ENCODE results near the gene FAM20A.

Gene FAM20A

DNA sequence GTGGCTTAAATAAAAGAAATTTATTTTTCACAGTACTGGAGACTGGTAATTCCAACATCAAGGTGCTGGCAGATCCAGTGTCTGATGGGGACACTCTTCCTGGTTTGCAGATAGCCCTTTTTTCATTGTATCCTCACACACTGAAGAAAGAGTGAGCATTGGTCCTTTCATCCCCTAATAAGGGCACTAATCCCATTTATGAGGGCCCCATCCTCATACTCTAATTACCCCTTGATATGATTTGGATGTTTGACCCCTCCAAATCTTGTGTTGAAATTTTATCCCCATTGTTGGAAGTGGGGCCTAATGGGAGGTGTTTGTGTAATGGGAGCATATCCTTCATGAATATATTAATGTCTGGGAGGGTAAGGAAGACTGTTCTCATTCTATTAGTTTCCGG lies 9.4 kb upstream of the FAM20A start:
- no peak for DNase-seq (ENCODE audit: low read depth)

DNA sequence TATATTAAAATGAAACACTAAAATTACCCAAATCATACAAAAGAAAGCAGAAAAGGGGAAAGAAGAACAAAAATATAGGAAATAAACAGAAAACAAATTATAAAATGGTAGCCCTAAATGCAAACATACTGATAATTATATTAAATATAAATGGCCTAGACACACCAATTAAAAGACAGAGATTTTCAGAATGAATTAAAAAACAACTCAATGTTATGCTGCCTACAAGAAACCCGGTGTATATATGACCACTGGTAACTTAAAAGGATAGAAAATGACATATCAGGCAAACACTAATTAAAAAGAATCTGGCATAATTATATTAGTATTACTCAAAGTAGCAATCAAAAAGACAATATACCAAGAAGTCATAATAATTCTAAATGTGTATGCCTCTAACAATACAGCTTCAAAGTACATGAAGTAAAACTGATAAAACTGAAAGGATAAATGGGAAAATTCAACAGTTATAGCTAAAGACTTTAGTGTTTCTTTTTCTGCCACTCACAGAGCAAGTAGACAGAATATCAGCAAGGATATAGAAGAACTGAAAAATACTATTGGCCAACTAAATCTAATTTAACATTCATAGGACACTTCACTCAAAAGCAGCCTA lies 7.5 kb upstream of the FAM20A start:
- DNase-seq (ENCODE audit: low read depth) = no peak

DNA sequence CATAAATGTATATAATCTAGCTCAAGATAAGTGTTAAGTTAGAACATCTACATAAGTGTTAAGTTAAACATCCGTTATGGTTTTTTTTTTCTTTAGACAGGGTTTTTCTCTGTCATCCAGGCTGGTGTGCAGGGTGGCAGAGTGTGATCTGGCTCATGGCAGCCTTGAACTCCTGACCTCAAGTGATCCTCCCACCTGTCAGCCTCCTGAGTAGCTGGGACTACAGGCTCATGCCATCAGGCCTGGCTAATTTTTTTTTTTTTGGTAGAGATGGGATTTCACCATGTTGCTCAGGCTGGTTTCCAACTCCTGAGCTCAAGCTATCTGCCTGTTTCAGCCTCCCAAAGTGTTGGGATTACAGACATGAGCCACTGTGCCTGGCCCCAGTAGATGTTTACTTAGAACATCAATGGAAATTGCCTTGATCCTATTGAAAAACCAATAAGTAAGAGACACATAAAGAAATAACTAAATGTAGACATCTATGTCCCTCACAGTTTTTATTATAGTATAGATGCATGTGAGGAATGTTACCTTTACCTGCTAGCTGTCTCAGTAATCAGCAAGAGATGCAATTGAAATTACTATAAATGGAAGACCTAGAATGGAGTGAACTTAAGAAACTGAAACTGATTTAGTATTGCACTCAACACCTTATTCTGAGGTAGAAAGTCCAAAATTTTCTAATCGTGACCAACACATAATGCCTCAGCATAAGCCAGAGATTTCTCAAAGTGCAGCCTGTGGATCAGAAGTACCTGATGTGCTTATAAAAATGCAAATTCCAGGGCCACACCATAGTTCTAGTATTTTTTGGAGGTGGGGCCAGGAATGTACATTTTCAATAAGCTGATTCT lies 5.5 kb upstream of the FAM20A start:
- no peak for DNase-seq (ENCODE audit: low read depth)

DNA sequence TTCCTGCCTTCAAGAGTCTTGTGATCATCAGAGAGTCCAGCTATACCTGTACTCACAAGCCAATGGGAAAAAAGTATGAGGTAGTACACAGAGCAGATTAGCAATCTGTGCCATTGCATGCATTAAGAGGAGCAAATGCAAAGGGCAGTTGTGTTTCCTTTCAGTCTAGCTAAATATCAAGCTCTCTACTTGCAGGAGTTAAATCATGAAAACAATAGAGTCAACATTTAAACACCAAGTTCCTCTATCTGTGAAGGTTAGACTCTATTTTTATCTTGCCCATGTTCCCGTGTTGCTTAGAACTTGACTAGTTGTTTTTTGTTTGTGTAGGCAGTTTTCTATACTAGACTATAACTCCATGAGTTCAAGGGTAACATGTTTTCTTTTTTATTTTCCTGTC lies 4.7 kb upstream of the FAM20A start:
- no peak for DNase-seq (ENCODE audit: low read depth)

DNA sequence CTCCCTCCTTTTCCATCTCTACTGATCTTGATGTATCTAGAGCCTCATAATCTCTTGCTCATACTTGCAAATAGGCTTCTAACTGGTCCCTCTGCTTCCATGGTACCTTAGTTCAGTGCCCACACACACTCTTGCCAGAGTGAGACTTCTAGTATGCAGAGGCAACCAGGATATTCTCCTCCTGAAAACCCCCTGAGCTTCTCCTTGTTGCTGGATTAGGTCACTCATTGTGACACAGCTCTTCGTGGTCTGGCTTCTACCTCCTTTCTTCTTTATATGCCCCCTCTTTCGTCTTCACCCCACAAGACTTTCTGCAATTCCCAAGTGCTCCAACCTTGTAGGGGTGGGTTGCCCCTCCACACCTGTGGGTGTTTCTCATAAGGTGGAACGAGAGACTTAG lies 2.5 kb upstream of the FAM20A start:
- DNase-seq (ENCODE audit: low read depth) = no peak

DNA sequence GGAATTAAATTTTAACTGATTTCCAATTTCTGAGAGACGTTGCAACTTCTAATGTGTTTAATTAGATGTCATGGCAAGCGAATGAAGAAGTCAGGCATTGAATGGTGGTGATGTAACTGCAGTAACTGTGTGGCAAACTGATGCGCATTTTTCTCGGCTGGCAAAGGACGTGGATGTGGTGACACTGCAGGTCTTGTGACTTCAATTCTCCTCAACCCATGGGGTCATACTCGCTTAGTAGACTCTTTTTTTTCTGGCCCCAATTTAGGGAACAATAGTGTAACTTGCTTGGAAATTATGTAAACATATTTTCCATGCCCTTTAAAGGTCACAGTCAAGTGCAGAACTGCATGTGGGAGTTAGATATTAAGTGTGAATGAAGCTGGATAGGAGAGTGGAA lies 1.9 kb upstream of the FAM20A start:
- DNase-seq (ENCODE audit: low read depth) = no peak

DNA sequence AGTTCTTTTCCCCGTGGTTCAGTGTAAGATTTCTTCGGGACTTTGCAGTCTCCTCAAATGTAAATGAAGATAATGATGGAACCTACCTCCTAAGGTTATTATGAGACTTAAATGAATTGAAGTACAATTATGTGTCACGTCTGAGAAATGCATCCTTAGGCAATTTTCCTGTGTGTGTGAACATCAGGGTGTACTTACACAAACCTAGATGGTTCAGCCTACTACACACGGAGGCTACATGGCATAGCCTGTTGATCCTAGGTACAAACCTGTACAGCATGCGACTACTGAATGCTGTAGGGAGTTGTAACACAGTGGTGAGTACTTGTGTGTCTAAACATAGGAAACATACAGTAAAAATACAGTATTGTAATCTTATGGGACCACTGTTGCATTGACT lies 1.1 kb upstream of the FAM20A start:
- DNase-seq (ENCODE audit: low read depth) = no peak

DNA sequence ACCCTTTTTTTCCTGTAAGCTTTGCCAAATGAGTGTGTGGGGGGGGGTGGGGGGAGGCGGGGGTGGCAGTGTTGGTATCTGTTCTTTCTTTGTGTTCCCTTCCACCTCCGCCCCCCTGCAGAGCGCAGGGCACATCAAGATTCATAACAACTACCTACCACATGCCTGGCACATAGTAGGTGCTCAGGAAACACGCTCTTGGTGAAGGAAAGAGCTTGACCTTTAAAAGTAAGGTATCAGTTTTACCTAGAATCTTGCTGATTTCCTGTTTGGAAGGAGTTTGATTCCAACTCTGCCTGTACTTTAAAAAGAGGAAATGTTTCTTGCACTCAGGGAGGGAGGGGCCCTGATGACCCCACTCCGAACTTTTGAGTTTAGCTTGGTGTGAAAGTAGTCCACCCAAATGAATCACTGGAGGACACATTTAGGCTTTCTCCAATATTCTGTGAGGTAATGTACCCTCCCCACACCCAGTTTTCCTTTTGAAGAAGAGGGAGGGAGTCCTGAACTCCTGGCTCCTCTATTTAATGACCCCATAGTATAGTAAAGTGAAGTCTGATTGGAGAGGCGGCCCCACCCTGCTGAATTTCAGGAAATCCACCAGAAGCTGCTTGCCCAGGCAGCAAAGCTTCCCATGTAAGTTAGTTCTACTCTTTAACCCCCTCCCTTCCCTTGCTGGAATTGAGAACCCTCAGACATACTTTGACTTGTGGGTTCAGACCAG lies 560 bp upstream of the FAM20A start:
- DNase-seq (ENCODE audit: low read depth) = no peak

DNA sequence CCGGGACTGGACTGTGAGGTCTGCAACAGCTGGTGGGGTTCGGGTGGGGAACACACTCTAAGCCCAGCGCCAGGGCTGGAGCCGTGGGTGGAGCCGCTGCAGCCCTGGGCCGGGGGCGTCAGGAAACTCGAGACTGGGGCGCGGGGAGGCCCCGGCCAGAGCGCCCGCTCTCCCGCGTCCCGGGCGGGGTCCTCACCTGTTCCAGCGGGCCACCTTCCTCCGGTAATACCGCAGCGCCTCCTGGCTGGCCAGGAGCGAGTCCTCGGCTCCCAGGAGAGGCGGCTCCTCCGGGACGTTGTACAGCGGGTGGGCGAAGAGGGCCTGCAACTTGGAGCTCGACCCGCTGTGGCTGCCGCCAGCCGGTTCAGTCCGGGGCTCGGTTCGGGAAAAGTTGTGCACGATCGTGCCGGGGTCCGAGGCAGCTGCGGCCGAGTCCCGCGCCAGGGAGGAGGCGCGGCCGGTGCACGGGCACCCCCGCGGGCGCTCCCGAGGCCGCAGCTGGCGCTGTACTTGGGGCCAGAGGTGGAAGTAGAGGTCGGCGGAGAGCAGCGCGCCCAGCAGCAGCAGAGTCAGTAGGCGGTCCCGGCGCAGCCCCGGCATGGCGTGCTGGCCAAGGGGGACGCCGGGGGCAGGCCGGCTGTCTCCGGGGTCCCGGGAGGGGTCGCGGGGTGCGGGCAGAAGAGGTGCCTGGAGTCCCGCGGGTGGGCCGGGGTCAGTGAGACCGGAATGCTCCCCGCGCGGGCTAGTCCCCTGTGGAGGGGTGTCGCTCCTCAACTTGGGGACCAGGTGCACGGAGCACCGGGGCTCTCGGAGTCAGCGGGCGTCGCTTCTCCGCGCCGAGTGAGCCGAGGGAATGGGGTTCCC lies 868 bp downstream of the FAM20A start:
- DNase-seq (ENCODE audit: low read depth) = no peak

DNA sequence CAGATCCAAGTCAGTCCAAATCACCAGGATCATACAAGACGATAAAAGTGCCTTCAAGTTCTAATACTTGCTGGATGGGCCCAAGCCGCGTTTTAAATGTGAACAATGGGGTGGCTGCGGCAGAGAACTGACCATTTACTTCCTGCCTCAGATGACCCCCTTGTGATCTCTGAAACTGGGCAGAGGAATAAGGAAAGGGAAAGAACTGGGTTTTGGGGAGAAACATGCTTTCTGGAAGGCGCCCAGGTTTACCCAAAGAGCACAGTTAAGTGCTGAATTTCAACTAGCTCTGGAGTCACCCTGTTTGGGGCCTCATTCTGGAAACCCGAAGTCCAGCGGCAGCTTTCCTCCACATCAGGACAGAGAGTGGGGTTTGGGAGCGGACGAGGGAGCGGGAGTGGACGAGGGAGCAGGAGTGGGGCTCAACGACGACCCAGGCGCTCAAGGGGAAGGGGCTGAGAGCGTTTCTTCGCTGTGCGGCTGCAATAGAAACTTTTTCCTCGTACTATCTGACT lies 1.6 kb downstream of the FAM20A start:
- no peak for DNase-seq (ENCODE audit: low read depth)

DNA sequence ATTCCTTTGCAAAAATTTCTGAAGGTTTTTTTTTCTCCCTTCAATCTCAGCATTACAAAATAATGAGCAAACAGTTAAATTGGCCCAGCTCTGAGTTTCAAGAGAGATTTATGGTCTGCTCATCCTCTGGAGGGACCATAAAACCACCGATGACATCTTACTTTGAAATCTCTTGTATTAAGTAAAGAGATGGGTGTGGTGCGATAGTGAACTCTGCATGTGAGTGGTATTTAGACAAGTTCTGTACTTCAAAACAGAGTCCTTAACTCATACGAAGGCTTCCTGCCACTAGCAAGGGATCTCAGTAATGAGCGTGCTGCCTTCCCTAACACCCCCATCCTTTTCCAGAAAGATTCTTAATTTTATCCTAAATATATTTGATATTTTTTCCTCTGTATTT lies 2.1 kb downstream of the FAM20A start:
- DNase-seq (ENCODE audit: low read depth) = peak; percentile 88

DNA sequence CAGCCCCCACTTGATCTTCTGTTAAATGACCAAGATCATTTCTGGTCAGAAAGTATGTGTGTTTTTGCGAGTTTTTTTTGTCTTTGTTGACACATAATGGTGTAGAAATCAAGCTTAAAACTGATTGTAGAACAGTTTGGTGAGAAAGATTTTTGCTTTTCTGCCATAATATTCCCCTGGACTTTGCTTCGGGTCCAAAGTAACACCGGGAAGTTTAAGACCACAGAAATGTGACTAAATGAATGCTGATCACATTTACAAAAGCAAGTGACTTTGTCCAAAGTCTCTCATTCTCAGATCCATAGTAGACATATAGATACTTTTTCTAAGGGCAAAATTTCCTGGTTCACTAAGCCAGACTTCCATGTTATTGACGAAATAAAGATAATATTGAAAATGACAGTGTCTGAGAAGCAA lies 2.6 kb downstream of the FAM20A start:
- no peak for DNase-seq (ENCODE audit: low read depth)

DNA sequence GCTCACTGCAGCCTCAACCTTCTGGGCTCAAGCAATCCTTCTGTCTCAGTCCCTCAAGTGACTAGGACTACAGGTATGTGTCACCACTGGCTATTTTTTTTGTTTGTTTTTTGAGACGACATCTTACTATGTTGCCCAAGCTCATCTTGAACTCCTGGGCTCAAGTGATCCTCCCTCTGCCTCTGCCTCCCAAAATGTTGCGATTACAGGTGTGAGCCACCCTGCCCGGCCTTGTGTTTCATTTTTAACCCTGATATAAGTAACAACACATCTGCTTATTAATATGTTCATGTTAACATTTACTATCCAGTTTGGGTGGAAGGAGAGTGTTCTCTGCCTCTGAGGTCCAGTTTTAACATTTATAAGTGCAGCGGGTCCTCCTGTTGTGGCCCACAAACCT lies 3.1 kb downstream of the FAM20A start:
- no peak for DNase-seq (ENCODE audit: low read depth)

DNA sequence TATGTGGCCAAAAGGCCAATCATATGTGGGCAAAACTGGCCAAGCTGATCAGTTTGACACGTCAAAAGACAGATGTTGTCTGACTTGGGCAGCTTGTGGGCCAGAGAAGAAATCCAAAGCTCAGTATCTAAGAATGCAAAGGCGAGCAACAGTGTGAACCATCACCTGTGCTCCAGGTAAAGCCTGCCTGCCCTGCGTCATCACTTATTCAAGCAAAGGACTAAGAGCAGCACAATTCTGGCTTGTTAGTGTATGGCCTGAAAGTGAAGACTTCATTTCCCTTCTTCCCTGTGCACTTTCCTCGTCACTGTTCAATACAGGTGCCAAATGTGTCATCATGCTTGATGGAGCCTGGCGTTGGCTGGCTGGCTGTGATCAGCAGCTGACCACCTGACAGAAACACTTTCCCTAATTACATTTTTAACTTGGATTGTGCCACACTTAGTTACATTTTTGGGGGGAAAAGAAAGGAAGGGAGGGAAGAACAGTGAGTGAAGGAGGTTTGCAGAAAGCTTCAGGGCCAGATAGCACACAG lies 4.7 kb downstream of the FAM20A start:
- no peak for DNase-seq (ENCODE audit: low read depth)

DNA sequence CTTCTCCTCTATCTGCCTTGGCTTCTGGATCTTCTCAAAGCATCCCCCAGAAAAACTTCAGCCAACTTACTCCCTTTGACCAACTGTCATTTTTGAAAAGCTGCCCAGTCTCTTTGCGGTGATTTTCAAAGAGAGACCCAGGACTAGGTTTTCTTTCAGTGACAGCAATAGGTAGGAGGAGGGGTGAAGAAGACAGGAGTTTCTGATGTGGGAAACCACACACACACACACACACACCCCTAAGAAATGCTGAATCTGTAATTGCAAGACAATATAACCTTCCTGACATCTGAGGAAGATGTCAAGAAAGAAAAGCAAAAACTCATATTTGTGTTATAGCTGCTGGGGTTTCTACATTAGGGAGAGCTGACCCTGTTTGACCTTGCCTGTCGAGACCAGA lies 5.2 kb downstream of the FAM20A start:
- no peak for DNase-seq (ENCODE audit: low read depth)

DNA sequence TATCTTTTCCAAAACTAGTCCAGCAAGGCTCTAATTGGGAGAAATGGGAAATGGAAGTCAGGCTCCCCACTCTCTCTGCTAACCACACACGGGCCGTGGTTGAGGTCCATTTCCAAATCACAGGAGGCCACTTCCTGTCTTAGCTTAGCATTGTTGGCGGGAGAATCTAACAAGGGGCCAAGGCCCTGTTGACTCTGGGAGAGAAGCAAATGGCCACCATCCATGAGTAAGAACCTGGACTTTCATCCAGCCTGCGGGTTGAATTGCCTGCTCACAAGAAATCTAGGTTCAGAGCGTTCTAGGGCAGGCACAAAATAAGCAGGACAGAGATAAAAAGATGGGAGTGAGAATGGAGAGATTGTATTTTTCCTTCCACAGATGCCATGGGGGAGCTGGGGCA lies 5.7 kb downstream of the FAM20A start:
- no peak for DNase-seq (ENCODE audit: low read depth)

DNA sequence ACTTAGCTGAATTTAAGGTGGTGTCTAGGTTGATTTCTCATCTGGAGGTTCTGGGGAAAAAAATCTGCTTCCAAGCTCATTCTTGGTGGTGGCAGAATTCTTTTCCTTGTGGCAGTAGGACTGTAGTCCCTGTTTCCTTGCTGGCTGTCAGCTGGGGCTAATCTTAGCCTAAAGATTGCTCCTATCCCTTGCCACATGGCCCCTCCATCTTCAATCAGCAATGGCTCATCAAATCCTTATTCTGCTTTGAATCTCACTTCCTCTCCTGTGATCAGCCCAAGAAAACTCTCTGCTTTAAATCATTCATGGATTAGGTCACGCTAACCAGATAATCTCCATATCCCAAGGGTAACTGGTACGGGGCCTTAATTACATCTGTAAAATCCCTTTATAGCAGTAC lies 6.6 kb downstream of the FAM20A start:
- no peak for DNase-seq (ENCODE audit: low read depth)

DNA sequence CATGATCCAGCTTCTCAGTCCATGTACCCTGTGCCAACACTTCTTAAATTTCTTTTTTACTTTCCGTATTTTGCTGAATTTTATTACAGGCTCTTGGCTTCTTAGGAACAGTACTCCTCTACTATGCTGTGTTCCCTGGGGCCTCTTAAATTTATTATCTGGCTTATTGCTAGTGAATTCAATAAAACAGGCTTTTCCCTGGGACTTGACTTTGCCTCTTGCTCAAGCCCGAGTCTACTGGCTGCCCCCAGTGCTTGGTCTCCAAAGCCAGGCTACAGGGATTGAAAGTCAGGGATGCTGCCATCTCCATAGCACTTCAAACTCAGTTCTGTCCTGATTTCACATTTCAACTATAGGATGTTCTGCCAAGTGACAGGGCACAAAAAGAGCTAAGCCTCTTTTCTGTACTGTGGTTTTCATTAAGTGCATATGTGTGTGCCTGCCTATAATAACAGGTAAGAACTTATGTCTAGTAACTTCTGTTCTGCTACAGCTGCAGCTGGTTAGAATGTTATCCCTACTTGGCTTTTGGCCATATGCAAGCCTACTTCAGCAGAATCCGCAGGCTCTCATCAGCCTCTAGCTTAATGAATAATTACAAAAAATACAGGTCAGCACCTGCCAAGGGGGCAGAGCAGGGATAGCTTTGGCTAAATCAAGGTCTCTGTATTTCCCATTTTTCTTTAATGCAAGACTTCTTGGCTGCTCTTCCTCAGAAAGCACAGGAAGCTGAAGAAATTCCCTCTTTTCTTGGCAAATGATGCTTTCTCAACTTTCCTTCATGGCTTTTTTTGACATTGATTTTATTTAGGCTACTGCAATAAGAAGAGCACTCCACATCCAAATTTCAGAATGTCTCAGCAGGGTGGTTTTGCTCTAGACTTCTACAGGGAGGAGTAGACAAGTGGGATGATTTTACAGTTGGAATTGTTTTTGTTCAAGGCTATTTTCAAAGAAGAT lies 8.2 kb downstream of the FAM20A start:
- no peak for DNase-seq (ENCODE audit: low read depth)

DNA sequence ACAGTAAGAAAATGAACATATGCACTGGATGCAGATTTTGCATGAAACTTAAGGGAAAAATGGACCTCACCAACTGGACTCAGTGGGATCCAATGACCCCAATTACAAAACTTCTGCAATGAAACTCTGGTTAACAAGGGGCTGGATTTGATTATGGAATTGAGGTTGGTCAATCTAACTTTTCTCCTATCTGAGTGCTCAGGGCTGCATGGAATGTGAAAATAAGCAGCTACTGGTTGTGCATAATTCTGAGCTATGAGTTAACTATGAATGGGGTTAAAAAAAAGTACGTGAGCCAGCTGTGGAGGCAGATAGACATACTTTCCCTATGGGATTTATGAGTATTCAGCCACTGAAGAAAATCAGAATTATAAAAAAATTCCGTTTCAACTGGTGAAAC lies 9.2 kb downstream of the FAM20A start:
- no peak for DNase-seq (ENCODE audit: low read depth)

DNA sequence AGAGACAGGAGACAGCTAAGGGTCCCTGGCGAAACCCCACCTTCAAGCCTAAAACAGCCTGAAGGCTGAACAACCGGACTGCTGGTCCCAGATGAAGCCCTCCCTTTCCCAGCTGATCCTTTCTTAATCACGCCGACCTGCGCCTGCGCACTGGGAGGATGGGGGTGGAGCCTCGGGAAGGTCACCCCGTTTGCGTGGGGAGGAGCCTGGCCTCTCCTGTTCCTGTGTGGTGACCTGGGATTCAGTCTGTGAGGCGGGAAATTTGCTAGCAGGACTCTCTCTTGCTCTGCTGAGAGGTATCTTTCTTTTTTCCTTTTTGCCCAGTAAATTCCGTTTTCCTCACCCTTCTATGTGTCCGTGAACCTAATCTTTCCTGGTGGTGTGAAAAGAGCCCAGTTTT lies 9.6 kb downstream of the FAM20A start:
- DNase-seq (ENCODE audit: low read depth) = no peak

DNA sequence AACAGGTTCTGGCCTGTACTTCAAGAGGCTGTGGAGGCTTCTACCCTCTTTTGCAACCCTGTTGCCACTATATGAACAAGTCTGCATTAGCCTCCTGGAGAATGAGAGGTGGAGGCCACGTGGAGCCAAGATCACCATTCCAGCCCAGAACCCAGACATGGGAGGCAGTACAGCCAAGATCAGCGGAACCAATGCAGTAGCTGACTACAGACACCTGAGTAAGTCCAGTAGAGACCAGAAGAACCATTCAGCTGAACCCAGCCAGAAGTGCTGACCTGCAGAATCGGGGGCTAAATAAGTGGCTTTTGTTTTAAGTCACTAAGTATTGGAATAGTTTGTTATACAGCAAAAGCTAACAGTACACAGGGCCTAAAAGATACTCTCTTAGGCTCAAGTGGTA lies 12.1 kb downstream of the FAM20A start:
- no peak for DNase-seq (ENCODE audit: low read depth)

Measured in GM04504 (cell line).